NK-92 (cell line): ENCODE data around the gene ETS2.

ENCODE experiments used
- DNase-seq: peaks from one replicate; lab custom pipeline; 2025; ENCODE audit not compliant: unreplicated experiment; lab: John Stamatoyannopoulos, UW

Gene ETS2

DNA sequence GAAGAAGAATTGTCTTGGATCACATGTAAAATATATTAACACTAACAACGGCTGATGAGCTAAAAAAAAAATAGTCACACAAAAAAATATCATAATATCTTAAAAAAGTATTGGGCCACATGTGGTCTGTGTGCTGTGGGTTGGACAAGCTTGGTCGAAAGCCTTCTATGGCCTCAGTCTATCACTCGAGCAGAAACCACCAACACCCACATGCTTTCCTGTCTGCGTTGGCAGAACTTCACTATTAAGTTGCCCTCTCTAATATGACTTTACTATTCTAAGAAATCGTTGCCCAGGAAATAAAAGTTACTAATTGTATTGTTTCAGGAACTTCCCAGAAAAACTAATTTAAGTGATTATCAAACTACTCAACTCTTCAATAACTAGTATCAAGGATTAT, 28.2 kb upstream of the ETS2 start:
- DNase-seq, result no peak

- no peak for DNase-seq
These were observed 24.9 kb upstream of the ETS2 start for GRCh38 chr21:38780879-38781278.

DNA sequence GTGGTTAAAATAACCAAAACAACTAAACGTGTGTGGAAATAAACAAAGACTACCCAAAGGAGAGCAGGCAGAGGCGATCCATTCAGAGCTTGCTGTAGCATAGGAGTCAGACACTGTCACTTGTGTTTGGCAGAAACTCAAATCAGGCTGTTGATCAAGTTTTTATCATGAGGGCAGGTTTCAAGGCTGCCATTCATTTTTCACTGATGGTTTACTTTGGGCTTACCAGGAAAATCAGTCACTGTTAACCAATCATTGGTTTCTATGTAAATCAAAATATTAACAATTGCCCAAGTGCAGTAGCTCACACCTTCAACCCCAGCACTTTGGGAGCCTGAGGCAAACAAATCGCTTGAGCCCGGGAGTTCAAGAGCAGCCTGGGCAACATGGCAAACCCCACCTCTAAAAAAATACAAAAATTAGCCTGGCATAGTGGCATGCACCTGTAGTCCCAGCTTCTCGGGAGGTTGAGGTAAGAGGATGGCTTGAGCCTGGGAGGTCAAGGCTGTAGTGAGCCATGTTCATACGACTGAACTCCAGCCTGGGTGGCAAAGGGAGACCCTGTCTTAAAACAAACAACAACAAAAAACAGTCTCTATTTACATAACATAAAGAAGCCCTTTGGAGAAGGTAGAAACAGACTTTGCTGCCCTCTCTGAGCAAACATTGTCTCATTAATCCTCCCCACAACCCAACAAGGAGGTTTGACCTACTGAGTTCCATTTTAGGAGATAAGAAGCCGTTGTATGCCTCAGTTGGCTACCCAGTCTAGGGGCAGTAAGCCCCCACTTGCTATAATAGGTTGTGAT, 21.1 kb upstream of the ETS2 start:
- no peak for DNase-seq

GRCh38 chr21:38785483-38785882, 20.2 kb upstream of the ETS2 start:
- no peak for DNase-seq

DNA sequence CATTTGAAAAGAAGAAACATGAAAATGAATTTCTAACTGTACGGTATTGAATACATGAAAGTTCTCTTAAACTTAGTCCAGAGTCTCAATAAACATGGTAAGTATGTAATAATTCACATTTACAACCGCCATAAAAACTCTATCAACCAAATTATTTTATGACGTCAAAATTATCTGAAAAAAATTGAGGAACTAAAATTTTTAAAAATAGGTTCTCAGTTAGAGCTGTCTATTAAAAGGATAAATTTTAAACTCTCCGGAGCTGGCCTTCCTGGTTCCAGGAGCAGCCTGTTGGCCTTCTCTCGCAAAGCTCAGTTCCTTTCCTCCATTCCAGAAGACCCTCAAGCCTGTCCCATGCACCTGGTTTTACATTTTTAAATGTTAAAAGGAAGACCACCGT, 18.7 kb upstream of the ETS2 start:
- DNase-seq, result no peak

GRCh38 chr21:38787461-38788274, 18.1 kb upstream of the ETS2 start:
- DNase-seq, result no peak

- DNase-seq, result no peak
These were observed 17.3 kb upstream of the ETS2 start for GRCh38 chr21:38788275-38788905.

GRCh38 chr21:38789275-38789674, 16.5 kb upstream of the ETS2 start:
- no peak for DNase-seq

- no peak for DNase-seq
These were observed 15.7 kb upstream of the ETS2 start for GRCh38 chr21:38790059-38790458.

DNA sequence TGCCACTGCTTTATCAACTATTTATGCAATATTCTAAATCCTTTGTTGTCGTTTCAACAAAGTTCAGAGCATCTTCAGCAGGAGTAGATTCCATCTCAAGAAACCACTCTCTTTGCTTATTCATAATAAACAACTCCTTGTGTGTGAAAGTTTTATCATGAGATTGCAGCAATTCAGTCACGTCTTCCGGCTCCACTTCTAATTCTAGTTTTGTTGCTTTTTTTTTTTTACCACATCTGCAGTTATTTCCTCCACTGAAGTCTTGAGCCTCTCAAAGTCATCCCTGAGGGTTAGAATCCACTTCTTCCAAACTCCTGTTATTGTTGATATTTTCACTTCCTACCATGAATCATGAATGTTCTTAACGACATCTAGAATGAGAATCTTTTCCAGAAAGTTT, 14.8 kb upstream of the ETS2 start:
- no peak for DNase-seq

DNA sequence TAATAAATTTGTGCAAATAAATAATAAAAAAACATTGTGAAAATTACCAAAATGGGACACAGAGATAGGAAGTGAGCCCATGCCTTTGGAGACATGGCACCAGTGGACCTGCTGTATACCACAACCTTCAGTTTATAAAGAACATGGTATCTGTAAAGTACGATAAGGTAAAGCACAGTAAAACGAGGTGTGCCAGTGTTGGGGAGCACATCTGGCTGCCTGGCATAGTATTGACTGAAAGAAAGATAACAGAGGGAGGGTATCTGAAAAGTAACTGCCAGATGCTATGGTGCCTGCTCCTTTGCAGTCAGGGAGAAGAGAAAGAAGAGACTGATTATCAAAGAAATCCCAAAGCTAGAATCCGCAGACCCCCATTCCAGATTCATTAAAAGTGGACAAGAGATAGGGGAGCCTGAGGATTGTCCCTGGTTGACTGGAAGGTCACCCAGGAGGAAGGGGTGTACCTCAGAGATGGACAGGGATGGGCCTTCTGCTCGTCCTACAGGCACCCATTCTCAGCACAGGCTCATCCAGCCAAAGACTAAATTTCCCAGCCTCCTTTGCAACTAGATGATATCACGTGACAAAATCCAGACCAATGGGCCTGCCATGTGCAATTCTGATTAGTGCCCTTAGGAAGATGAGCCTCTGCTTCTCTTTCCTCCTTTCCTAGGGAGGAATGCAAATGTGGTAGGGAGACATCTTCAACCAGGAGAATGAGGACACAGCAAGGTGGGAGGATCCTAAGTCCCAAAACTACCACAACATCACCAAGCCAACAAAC, 12.9 kb upstream of the ETS2 start:
- DNase-seq, result no peak

DNA sequence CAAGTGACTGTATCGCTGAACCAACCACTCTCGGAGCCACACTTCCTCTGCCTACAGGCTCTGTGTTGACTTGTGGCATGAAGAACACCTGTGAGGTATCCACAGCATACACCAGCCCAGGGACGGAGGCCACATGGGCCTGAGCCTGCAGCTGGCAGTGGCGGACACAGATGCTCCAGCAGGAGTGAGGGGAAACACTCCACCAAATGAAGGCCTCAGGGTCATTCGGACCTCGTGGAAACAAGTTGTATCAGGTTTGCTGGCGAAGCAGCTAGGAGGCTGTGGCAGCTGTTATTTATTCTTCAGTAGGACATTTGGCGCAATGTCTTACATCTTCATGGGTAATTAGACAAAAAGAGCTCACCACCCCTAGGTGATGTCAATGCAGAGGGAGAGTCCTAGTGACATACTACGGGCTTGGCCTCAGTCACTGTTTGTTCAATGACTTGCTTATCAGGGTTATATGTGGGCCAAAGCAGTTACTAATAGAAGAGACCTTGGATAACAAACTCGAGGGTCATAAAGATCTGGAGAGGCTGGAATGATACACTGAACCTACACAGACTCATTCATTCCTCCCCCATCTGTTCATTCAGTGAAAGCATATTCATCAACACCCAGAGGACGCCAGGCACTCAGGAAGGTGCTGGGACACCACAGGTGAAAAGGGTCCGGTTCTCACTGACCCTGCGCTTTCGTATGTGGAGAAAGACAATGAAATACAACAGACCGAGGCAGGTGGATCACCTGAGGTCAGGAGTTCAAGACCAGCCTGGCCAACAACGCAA, 11.6 kb upstream of the ETS2 start:
- DNase-seq, result no peak

DNA sequence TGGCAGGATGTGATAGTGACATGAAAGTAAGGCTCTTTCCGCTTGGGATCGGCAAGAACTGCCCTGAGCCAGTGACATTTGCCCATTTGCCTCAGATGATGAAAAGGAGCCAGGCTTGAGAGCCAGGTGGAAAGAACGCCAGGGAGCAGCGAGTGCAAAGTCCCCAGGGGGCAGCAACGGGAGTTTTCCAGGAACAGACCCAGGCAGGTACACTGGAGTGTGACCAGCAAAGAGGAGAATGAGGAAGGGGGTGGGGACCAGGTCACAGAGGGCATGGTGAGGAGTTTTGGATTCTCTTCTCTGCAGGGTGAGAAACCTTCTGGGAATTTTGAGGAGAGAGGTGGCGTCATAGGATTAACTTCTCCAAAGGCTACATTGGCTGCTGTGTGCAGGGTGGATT, 10.8 kb upstream of the ETS2 start:
- DNase-seq, result no peak

- no peak for DNase-seq
These were observed 10.3 kb upstream of the ETS2 start for GRCh38 chr21:38795475-38795874.

GRCh38 chr21:38796424-38796823, 9.3 kb upstream of the ETS2 start:
- DNase-seq, result no peak

- no peak for DNase-seq
These were observed 8.3 kb upstream of the ETS2 start for GRCh38 chr21:38797470-38797869.

DNA sequence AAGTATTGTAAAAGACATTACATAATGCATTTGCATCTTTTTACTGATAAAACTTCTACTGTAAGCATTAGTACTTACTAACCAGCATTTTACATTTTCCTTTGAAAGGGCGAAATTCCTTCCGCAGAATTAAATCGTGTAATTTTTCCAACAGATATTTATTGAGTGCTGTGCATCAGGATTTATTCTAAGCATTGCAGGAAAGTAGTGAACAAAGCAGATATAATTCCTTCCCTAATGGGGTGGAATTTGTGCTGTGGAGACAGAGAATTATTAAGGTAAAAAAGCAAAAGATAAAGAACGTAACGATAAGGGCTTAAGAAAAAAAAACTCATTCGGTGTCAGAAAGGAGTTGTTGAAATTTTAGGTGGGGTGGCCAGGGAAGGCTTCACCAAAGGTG, 7.6 kb upstream of the ETS2 start:
- DNase-seq, result no peak

GRCh38 chr21:38798481-38798882, 7.2 kb upstream of the ETS2 start:
- DNase-seq, result no peak

DNA sequence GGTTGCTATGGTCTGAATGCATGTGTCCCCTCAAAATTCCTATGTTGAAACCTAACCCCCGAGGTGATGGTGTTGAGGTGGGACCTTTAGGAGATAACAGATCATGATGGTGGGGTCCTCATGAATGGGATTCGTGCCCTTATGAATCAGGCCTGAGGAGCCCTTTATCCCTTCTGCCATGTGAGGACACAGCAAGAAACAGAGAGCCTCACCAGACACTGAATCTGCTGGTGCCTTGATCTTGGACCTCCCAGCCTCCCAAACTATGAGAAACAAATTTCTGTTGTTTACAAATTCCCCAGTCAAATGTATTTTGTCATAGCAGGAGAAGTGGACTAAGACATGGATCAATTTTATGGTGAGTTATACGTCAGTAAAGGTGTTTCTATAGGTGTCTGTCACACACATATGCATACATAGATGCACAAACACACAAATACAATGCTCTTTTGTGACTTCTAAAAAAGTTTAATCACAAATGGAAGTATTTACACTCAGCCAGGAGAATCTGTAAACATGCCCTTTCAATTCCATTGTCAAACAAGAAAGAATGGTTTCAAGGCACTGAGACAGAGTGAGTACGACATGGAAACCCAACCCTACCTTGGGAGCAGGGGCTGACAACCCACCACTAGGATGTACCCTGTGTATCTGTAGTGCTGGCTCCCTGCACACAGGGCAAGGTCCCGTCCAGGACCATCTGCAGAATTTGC, 5.5 kb upstream of the ETS2 start:
- DNase-seq, result no peak
